Osteocyte (in vitro differentiated cells): Measurements from ENCODE around the gene TCF7L1. TPM values are rescaled to one million over a fixed set of nuclear protein-coding genes. Genes with fewer than 3 reads are reported as not detected.

Experiments used
- DNase-seq: peaks from one replicate; pipeline ENCODE4 v3.0.0; 2021; ENCODE audit warnings: mixed read lengths; ENCODE audit not compliant: unreplicated experiment; ENCODE audit errors: extremely low spot score
- H3K27ac Mint-ChIP-seq: one replicate; pipeline ENCODE4 v1.8.0; 2021; ENCODE audit warnings: mild to moderate bottlenecking, mixed read lengths; ENCODE audit not compliant: unreplicated experiment
- H3K27me3 Mint-ChIP-seq: one replicate; pipeline ENCODE4 v1.8.0; 2021; ENCODE audit warnings: mixed read lengths; ENCODE audit not compliant: unreplicated experiment
- H3K36me3 Mint-ChIP-seq: one replicate; pipeline ENCODE4 v1.8.0; 2021; ENCODE audit warnings: mixed read lengths; ENCODE audit not compliant: unreplicated experiment
- H3K4me1 Mint-ChIP-seq: one replicate; pipeline ENCODE4 v1.8.0; 2021; ENCODE audit warnings: mixed read lengths; ENCODE audit not compliant: unreplicated experiment
- H3K4me3 Mint-ChIP-seq: one replicate; pipeline ENCODE4 v1.8.0; 2021; ENCODE audit warnings: mild to moderate bottlenecking, moderate library complexity, mixed read lengths; ENCODE audit not compliant: unreplicated experiment
- H3K9me3 Mint-ChIP-seq: one replicate; pipeline ENCODE4 v1.8.0; 2021; ENCODE audit warnings: mixed read lengths; ENCODE audit not compliant: unreplicated experiment
- CTCF ChIP-seq: fragments of 200-600 bp; sonication (generic); IDR thresholded peaks from 2 replicates; pipeline ENCODE4 v1.5.0; 2021; ENCODE audit warnings: antibody characterized with exemption, mild to moderate bottlenecking, moderate library complexity
- total RNA-seq: library from RNA; stranded (reverse); gene quantifications from 2 replicates; pipeline ENCODE4 v1.2.1, GENCODE V29; 2021

TCF7L1 gene
- total RNA-seq, 1 donor from 2014 or later, result 31.8 TPM

DNA sequence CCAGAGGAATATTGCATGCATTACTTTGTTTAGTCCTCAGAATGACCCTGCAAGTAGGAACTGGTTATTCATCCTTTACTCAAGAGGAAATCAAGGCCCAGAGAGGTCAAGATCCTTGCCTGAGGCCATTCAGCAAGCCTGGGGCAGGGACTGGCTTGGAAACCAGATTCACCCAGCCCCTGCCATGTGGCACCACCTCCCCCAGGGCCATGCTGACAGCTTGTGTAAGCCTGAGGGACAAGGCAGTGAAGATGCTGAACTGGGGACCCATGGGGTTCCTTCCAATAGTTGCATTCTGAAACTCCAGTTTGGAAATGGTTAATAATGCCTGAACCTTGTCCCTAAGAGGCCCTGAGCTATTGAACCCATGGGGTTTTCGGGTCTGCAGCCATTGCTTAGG, 24.2 kb downstream of the TCF7L1 start:
- no peak for TF ChIP-seq CTCF
- peaks cover 74% of the 10 kb centered on the region for H3K4me1 Mint-ChIP-seq

GRCh38 chr2:85158559-85159273, 25.5 kb downstream of the TCF7L1 start:
- no peak for TF ChIP-seq CTCF
- Mint-ChIP-seq H3K27me3 (no peaks in the 10 kb centered on the region), H3K9me3 (no peaks in the 10 kb centered on the region), H3K27ac (no peak overlapping the region), H3K36me3 (no peaks in the 10 kb centered on the region), H3K4me1 (peaks cover 86% of the 10 kb centered on the region), H3K4me3 (no peak overlapping the region)
- DNase-seq, result no peak

More for the DNA sequence above, 24.2 kb downstream of the TCF7L1 start:
- DNase-seq, result no peak
- no peak overlapping the region for H3K27ac Mint-ChIP-seq
- H3K4me3 Mint-ChIP-seq, result no peak overlapping the region
- H3K27me3 Mint-ChIP-seq, result no peaks in the 10 kb centered on the region
- no peaks in the 10 kb centered on the region for H3K9me3 Mint-ChIP-seq
- no peaks in the 10 kb centered on the region for H3K36me3 Mint-ChIP-seq

GRCh38 chr2:85159589-85159988, 26.4 kb downstream of the TCF7L1 start:
- Mint-ChIP-seq H3K36me3 (no peaks in the 10 kb centered on the region), H3K27ac (no peak overlapping the region), H3K4me1 (peaks cover 86% of the 10 kb centered on the region), H3K27me3 (no peaks in the 10 kb centered on the region), H3K9me3 (no peaks in the 10 kb centered on the region), H3K4me3 (no peak overlapping the region)
- TF ChIP-seq CTCF, result no peak
- no peak for DNase-seq

DNA sequence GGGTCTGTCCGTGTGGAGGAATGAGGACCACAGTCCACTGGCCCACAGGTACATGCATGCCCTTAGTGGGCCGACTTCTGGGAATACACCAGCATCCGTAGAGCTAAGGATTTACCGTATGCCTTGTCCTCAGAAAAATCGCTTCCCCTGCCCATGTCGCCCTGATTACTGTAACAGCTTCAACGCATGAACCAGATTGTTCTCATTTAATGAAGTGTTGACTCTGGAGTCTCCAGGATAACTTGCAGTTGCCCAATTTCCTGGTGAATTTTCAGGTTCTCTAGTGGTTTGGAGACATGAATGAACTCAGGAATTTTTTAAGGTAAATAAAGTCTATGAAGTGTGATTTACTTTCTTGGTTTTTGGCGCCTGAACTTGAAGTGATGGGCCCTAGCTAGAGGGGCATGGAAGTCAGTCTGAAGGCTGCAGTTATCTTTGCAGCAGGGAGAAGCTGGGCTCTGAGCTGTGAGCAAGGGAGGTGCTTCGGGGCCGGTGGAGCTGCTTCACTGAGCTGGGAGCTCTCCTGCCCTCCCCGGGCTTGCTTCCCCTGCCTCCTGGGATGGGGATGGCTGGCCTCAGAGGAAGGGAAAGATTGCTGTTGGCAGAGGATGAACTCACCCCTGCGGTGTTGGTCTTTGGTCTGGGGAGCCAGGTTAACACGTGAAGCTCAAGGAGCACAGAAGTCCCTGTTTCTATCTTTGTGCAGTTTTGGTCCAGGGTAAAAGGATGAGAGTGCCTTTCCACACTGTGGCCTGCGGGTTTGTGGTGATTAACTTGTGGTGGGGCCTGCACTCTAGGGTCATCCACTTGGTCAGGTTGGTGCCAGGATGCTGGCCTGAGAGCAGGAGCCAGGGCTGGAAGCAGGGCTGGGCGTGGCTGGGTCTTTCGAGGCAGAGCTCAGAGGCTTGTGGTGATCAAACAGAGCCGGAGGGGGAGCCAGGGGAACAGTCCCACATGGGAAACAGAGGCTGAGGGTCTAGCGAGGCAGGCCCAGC, 28.1 kb downstream of the TCF7L1 start:
- no peak for TF ChIP-seq CTCF
- Mint-ChIP-seq H3K9me3 (no peaks in the 10 kb centered on the region), H3K27ac (peak overlapping the region; percentile 83), H3K4me1 (peaks cover 91% of the 10 kb centered on the region), H3K4me3 (no peak overlapping the region), H3K36me3 (no peaks in the 10 kb centered on the region), H3K27me3 (no peaks in the 10 kb centered on the region)
- DNase-seq, result no peak
